Fibroblast of lung (primary cell): Measurements from ENCODE around the gene MC5R. TPM values are rescaled to one million over a fixed set of nuclear protein-coding genes. Genes with fewer than 3 reads are reported as not detected.
"Not testable (repeated sequence)": the region's sequence is repeated elsewhere in the genome, so short reads cannot be mapped to it uniquely, and the experiment has no call there.

Source experiments
- DNase-seq, 2 donors: peaks; one replicate each; pipeline versions ENCODE4 v3.0.0 to v3.0.0-alpha.2; 2010; ENCODE audit warnings: low read depth in 2 of 2
- H2AFZ ChIP-seq: 2 replicates; pipeline ENCODE4 v1.5.1; 2012; ENCODE audit warnings: low read length, control low read depth, inconsistent platforms
- H3K27ac ChIP-seq: 2 replicates; pipeline ENCODE4 v1.5.1; 2011; ENCODE audit warnings: low read length, control low read depth; ENCODE audit not compliant: insufficient read depth
- H3K27me3 ChIP-seq: 2 replicates; pipeline ENCODE4 v1.5.1; 2011; ENCODE audit warnings: mild to moderate bottlenecking, low read length; ENCODE audit not compliant: control insufficient read depth, insufficient read depth
- H3K36me3 ChIP-seq: 2 replicates; pipeline ENCODE4 v1.5.1; 2011; ENCODE audit warnings: low read length; ENCODE audit not compliant: control insufficient read depth, insufficient read depth
- H3K4me1 ChIP-seq: 2 replicates; pipeline ENCODE4 v1.5.1; 2011; ENCODE audit warnings: low read length; ENCODE audit not compliant: control insufficient read depth, insufficient read depth; ENCODE audit errors: extremely low read depth
- H3K4me2 ChIP-seq: 2 replicates; pipeline ENCODE4 v1.5.1; 2011; ENCODE audit warnings: low read length, control low read depth; ENCODE audit not compliant: insufficient read depth; ENCODE audit errors: extremely low read depth
- H3K4me3 ChIP-seq, 4 experiments: fragments of 200-600 bp in 1 of 4; sonication (generic) in 1 of 4; replicated peaks in 1 of 4; 2 replicates each; pipeline ENCODE4 v1.5.1; 2011 to 2016; ENCODE audit warnings: low read length in 4 of 4, low read depth in 3 of 4, mild to moderate bottlenecking in 3 of 4, control low read depth in 2 of 4, inconsistent platforms in 1 of 4, mixed read lengths in 1 of 4; ENCODE audit not compliant: insufficient read depth in 1 of 4; ENCODE audit errors: control extremely low read depth in 1 of 4
- H3K79me2 ChIP-seq: 2 replicates; pipeline ENCODE4 v1.5.1; 2012; ENCODE audit warnings: mild to moderate bottlenecking, low read length, inconsistent platforms; ENCODE audit not compliant: control insufficient read depth, insufficient read depth
- H3K9ac ChIP-seq: 2 replicates; pipeline ENCODE4 v1.5.1; 2011; ENCODE audit warnings: mild to moderate bottlenecking, low read length, control low read depth; ENCODE audit not compliant: insufficient read depth
- H3K9me3 ChIP-seq: 2 replicates; pipeline ENCODE4 v1.5.1; 2012; ENCODE audit warnings: low read depth, low read length; ENCODE audit not compliant: control insufficient read depth, insufficient read depth
- H4K20me1 ChIP-seq: 2 replicates; pipeline ENCODE4 v1.5.1; 2011; ENCODE audit warnings: low read length; ENCODE audit not compliant: control insufficient read depth, insufficient read depth; ENCODE audit errors: extremely low read depth
- EZH2 ChIP-seq: IDR thresholded peaks from 2 replicates; pipeline ENCODE4 v1.5.1; 2012; ENCODE audit warnings: low read length, control low read depth, mild to moderate bottlenecking; ENCODE audit errors: missing control alignments
- polyA plus RNA-seq, 2 donors: library from polyadenylated mRNA; depleted of rRNA in 1 of 2; stranded (reverse) in 1 of 2; unstranded in 1 of 2; fragments of >200 nt; gene quantifications; 2 replicates each; pipeline ENCODE4 v1.2.1, GENCODE V29; 2011 to 2012; ENCODE audit warnings: missing spikeins in 1 of 2
- total RNA-seq: library from RNA; depleted of rRNA; stranded (reverse); fragments of >200 nt; gene quantifications from 2 replicates; pipeline ENCODE4 v1.2.1, GENCODE V29; 2014
- TF ChIP-seq, protein P1 (sequence below), 2 donors: IDR thresholded peaks in 1 of 2; conservative IDR thresholded peaks in 1 of 2; 1 replicate in 1 of 2; 2 replicates in 1 of 2; pipeline ENCODE4 v1.5.1; 2011 to 2012; ENCODE audit warnings: low read length in 2 of 2, control low read depth in 1 of 2, inconsistent platforms in 1 of 2, low read depth in 1 of 2, mild to moderate bottlenecking in 1 of 2

Gene MC5R
- total and polyA plus RNA-seq, 2 donors (not counting 1 experiment from before 2014, with no cell fraction given): not detected

DNA sequence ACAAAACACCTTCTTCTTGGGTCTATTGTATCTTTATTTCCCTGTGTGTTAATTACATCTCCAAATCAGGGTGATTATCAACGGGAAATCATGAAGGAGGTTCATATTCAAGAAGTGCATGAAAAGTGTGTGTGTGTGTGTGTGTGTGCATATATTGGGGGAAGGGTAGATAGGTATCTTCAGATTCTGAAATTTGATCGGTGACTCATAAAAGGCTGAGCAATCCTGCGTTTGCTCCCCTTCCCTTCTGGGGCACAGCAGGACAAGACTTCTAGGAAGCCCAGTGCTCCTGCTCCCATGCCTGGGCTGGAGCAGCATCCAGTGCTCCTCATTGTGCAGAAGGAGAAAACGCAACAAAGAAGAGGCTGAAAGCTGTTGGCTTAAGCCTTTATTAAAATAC, 25.8 kb downstream of the MC5R start:
- H3K36me3 ChIP-seq: no peaks in the 10 kb centered on the region
- no peaks in the 10 kb centered on the region for H3K27me3 ChIP-seq
- no peaks in the 10 kb centered on the region for H3K9me3 ChIP-seq
- H2AFZ ChIP-seq: no peak overlapping the region
- H3K79me2 ChIP-seq: no peaks in the 10 kb centered on the region
- no peaks in the 10 kb centered on the region for H4K20me1 ChIP-seq
- H3K4me1 ChIP-seq: no peaks in the 10 kb centered on the region
- H3K4me3 ChIP-seq: no peak overlapping the region
- H3K9ac ChIP-seq: no peak overlapping the region
- H3K4me2 ChIP-seq: no peak overlapping the region
- DNase-seq: no peak
- no peak overlapping the region for H3K27ac ChIP-seq
- no peak for TF ChIP-seq EZH2
- TF ChIP-seq, protein P1, sequence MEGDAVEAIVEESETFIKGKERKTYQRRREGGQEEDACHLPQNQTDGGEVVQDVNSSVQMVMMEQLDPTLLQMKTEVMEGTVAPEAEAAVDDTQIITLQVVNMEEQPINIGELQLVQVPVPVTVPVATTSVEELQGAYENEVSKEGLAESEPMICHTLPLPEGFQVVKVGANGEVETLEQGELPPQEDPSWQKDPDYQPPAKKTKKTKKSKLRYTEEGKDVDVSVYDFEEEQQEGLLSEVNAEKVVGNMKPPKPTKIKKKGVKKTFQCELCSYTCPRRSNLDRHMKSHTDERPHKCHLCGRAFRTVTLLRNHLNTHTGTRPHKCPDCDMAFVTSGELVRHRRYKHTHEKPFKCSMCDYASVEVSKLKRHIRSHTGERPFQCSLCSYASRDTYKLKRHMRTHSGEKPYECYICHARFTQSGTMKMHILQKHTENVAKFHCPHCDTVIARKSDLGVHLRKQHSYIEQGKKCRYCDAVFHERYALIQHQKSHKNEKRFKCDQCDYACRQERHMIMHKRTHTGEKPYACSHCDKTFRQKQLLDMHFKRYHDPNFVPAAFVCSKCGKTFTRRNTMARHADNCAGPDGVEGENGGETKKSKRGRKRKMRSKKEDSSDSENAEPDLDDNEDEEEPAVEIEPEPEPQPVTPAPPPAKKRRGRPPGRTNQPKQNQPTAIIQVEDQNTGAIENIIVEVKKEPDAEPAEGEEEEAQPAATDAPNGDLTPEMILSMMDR (conservative IDR thresholded peaks at IDR 0.05 in 1 of 2, IDR thresholded peaks at IDR 0.05 in 1 of 2; ENCODE audit: low read depth in 1 of 2, low read length in 2 of 2): no peak

DNA sequence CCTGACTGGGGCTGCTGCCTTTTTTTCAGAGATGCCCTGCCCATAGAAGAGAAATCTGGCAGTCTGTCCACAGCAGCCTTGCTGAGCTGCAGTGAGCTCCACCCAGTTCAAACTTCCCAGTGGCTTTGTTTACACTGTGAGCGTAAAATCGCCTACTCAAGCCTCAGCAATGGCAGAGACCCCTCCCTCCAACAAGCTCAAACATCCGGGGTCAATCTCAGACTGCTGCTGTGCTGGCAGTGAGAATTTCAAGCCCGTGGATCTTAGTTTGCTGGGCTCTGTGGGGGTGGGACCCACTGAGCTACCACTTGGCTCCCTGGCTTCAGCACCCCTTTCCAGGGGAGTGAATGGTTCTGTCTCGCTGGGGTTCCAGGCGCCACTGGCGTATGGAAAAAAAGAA, 38.9 kb downstream of the MC5R start:
- DNase-seq: not testable (repeated sequence)

DNA sequence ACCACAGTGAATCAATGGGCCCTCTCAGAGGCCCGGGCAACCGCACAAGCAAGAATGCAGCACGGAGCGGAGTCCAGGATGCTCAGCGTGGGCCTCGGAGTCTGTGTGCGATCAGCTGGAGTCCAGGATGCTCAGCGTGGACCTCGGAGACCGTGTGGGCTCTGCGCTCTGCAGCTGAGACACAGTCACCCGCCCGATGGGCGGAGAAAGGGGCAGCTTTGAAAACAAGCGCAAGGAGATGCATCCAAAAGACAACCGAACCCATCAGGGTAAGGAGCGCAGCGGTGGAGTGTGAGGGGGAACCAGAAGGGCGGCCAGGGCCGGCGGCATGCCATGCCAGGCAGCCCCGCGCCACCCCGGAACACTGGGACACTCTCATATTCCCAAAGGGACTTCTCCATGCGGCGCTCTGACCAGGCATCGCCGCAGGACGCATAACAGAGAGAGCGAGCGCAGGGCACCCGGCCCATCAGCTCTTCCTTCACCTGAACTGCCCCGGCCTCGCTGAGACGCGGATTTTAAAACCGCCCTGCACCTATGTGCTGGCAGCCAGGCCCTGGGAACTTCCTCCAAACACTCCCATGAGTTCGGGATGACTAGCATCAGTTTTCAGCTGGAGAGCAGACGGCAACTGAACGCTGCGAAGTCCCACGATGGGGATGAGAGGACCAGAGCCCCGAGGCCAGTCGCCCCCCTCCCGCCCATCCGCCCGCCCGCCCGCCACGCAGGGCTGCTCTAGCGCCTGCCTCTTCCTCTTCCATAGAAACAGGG, 44.7 kb downstream of the MC5R start:
- H3K36me3 ChIP-seq: no peaks in the 10 kb centered on the region
- H3K79me2 ChIP-seq: no peaks in the 10 kb centered on the region
- TF ChIP-seq EZH2: no peak
- TF ChIP-seq, protein P1 (conservative IDR thresholded peaks at IDR 0.05 in 1 of 2, IDR thresholded peaks at IDR 0.05 in 1 of 2; ENCODE audit: low read depth in 1 of 2, low read length in 2 of 2): no peak
- H3K27me3 ChIP-seq: no peaks in the 10 kb centered on the region
- no peaks in the 10 kb centered on the region for H3K9me3 ChIP-seq
- no peaks in the 10 kb centered on the region for H4K20me1 ChIP-seq
- H3K27ac ChIP-seq: no peak overlapping the region
- no peak overlapping the region for H2AFZ ChIP-seq
- H3K9ac ChIP-seq: no peak overlapping the region
- H3K4me1 ChIP-seq: no peaks in the 10 kb centered on the region
- no peak for DNase-seq
- H3K4me2 ChIP-seq: no peak overlapping the region
- H3K4me3 ChIP-seq: no peak overlapping the region

More for the DNA sequence above, 38.9 kb downstream of the MC5R start:
- not testable (repeated sequence) for H3K4me2 ChIP-seq, H3K4me1 ChIP-seq, H4K20me1 ChIP-seq, H3K27ac ChIP-seq, H2AFZ ChIP-seq, H3K9ac ChIP-seq, H3K27me3 ChIP-seq, H3K79me2 ChIP-seq, H3K4me3 ChIP-seq, H3K9me3 ChIP-seq, H3K36me3 ChIP-seq
